ENCODE measurements around the gene PDLIM1.
A peak's percentile ranks its signal among the peaks of the same experiment; 100 is the strongest.

The PDLIM1 gene

DNA sequence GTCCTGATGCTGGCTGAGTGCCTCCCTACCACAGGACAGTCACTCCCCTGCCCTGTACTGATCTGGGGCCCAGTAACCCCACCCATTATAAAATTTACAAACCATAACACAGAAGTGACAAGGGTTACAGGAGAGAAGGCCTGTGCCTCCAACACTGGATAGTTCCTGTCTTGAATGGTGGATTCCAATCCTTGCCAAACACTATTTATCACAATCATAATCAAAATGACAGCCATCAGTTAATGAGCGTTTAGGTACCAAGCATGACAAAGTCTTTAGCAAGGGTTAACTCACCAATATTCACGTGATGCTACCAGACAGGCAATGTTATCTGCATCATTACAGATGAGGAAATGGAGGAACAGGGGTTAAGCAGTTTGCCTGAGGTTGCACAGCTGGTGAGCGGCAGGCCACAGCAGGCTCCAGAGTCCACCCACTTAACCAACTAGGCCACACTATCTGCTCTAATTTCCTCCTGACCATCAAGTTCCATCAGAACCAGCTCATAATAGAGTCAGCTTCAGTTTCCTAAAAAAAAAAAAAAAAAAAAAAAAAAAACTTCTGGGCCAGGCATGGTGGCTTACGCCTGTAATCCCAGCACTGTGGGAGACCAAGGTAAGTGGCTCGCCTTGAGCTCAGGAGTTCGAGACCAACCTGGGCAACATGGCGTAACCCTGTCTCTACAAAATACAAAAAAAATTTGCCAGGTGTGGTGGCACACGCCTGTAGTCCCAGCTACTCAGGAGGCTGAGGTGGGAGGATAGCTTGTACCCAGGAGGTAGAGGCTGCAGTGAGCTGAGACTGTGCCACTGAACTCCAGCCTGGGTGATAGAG, 14.2 kb downstream of the PDLIM1 start:
- intact Hi-C loops (cut with DNase I): no loop called here
- DNase-seq: peak in 2 of 42 donors; percentile 4 to 14

DNA sequence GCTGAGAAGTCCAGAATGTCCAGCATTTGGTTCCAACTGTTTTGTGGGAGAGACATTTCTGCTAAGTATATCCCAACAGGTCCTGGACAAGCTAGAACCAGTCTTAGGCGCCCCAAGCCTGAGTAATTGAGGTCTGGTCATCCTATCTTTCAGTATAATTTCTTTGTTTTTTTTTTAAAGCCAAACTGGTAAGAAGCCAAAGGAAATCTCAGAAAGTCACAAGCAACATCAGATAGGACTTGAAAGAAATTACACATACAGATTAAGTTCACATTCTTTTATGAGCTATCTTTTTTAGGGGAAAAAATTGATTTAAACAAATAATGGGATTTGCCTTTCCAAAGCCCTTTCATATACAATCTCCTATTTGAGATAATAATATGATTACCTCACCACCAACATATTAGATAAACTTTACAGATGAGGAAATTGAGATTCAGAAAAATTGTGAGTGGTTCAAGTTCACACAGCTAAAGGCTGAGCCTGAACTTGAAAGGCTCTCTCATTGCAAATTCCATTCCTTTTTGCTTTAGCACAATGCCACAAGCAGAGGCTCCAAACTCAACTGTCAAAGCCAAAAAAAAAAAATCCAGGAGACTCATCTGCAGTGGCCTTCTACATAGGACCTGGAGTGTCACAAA, 15.0 kb downstream of the PDLIM1 start:
- peak in 1 of 42 donors; percentile 29 for DNase-seq
- intact Hi-C loops (cut with DNase I): no loop called here

DNA sequence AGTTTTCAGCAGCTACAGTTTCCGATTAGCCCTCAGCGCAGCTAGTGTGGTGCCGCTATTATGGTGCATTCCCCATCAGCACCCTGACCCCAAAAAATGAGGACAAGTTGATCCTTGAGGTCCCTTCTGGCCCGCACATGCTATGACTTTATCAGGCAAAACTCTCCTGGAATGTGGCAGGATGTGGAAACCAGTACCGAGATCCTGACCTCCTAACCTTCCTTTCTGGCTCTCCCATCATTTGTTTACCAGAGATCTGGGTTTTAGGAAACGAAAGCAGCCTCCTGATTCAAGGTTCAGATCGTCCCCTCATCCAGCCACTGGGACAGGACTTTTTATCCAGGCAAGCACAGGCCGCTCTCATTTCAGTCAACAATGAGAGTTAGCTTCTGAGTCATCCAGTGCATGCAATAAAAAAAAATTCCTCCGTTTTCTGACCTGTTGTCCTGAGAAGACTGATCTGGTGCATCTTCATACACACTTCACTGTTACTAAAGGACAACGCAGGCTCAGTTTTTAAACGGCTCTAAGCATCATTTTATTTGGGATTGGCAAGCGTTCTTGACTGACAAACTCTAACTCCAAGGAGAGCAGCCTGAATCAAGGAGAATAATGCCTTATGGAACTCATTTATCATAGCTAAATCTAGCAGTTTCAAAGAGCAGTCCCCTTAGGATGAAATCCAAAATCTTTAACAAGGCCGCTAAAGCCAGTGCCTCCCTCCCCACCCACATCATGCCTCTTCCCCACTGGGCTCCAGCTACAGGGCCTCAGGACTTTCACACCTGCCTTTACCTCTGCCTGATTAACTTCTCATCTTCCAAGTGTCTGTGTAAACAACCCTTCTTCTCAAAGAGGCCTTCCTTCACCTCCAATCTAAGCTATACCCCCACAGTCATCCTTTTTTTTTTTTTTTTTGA, 17.1 kb downstream of the PDLIM1 start:
- peak in 1 of 42 donors; percentile 27 for DNase-seq
- intact Hi-C loops (cut with DNase I): no loop called here

DNA sequence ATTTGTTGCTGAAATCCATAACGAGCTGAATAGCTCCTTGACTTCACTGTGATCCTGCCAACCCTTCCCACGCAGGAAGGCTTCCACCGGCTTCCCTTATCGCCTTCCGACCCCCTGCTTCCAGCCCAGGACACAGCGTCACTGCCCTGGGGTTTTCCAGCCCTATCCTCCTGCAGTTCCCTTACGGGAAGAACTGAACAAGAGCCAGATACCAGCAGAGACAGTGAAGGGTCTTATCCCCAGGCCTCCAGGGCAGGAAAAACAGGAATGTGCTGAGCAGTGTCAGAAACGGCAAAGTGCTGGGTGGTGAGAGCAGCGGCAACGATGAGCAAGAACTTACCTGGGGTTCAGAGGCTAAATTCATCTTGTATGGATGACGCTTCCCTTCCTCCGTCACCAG, 22.4 kb downstream of the PDLIM1 start:
- peak in 1 of 42 donors; percentile 37 for DNase-seq

DNA sequence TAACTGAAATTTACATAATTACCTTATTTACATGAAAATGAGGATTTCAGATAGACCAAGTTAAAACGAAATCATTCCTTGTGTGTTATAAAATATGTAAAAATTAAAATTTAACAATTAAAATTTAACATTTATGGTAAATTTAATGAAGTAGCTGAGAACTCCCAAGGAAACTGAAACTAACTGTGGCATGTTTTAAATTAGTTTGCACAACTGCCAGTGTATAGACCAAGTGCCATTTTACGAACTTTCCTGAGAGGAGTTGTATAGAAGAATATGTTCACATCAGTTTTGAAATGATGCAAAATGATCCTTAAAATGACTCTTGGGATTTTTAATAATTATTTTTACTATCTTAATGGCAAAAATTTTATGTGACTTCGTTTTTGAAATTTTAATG, 23.6 kb downstream of the PDLIM1 start:
- intact Hi-C loops (cut with DNase I): no loop called here
- DNase-seq: no peak

More for the DNA sequence above, 22.4 kb downstream of the PDLIM1 start:
- intact Hi-C loops (cut with DNase I): no loop called here

DNA sequence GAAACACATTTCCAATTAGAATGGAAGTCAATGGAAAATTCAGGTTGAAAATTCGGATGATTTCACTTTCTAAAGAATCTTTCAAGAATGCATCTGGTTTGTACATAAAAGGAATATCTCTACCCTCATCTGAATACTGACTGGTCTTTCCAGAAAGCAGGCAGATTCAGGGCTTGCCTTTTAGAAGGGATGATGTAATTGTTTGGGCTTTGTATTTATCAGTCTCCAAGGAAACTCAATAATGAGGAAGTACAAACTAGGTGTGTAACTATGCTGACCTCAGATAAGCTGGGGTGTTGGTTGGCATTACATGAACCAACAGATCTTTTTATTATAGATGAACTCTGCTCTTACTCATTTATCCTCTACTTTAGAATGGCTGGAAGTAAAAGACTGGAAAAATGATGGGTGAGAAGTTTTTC, 24.1 kb downstream of the PDLIM1 start:
- intact Hi-C loops (cut with DNase I): no loop called here
- DNase-seq: no peak

DNA sequence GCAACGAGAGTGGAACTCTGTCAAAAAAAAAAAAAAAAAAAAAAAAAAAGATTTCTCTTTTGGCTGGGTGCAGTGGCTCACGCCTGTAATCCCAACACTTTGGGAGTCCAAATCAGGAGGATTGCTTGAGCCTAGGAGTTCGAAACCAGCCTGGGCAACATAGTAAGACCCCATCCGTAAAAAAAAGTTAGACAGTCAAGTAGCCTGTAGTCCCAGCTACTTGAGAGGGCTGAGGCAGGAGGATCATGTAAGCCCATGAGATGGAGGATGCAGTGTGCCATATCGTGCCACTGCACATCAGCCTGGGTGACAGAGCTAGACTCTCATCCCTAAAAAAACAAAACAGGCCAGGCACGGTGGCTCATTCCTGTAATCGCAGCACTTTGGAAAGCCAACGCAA, 25.2 kb downstream of the PDLIM1 start:
- intact Hi-C loops (cut with DNase I): no loop called here
- DNase-seq: peak in 1 of 42 donors; percentile 17

DNA sequence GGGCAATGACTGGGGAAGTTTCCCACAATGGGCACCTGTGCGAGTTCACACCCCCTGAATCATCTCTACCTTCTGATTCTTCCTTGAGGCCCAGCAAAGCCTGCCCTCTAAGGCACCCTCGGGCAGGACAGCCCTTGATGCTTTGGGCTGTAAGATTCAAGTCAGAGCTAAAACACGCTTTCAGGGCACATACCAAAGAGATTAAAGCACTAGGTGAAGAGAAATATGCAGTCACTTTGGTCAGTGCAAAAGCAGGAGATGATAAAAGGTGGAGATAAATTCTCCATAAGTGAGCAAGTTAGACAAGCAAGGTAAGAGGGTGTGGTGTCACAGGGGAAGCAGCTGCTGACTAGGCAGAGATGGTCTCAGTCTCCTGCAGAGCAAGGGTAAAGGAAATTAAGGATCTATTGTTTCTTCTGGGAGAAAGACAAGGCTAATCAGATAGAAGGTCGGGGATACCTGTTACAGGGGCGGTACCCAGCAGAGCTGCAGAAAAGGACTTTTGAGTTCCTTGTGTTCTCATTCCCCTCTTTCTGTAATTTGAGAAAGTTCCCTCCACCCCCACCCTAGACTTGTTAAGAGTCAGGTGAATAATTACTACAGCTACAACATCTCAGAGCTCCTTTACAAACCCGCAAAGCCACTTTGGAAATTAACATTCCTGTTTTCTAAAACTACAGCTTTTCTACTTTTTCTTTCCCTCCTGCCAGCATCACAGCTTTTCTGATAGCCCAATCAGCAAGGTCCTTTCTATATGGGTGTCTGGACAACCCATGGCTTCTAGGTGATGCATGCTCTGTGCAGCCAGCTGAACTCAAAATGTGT, 26.4 kb downstream of the PDLIM1 start:
- DNase-seq: peak in 1 of 42 donors; percentile 30
- intact Hi-C loops (cut with DNase I): no loop called here

DNA sequence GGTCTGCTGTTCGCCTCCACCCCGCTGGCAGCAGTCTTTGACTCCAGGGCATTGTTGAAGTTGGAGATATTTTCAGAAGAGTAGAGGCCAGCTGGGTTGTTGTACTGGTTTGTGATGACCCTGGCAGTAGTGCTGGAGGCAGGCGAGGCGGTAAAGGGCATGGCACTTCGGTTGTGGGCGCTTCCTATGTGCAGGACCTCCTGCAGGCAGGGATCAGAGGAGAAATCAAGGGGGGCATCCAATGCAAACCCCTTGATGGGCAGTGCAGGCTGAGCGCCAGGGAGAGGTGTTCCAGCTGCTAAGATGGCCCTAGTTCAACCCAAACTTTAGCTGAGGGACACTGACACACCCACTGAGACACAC, 27.0 kb downstream of the PDLIM1 start:
- DNase-seq: peak in 2 of 42 donors; percentile 7 to 27
- intact Hi-C loops (cut with DNase I): no loop called here

DNA sequence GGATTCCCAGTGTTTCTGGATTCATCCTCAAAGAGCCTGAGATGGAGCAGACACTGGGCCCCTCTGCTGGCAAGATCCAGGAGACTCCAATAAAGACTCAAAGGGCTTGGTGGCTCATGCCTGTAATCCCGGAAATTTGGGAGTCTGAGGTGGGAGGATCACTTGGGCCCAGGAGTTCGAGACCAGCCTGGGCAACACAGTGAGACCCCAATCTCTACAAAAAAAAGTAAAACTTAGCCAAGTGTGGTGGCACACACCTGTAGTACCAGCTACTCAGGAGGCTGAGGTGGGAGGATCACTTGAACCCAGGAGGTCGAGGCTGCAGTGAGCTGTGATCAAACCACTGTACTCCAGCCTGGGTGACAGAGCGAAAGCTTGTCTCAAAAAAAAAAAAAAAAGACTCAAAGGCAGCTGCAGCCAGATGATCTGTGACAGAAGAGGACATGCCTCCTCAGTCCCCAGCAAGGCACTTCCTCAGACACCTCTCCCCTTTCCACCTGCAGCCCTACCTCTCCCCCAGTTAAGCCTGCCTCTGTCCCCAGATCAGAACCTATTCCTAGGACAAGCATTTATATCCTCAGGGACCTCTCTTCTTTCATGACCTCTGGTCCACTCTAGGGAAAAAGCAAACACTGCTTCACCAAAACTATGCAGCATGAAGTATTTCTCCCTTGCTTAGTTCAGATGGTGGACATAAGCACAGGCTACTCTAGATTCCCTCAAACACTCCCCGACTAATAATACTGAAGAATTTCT, 27.9 kb downstream of the PDLIM1 start:
- intact Hi-C loops (cut with DNase I): no loop called here
- peak in 2 of 42 donors; percentile 7 to 8 for DNase-seq

DNA sequence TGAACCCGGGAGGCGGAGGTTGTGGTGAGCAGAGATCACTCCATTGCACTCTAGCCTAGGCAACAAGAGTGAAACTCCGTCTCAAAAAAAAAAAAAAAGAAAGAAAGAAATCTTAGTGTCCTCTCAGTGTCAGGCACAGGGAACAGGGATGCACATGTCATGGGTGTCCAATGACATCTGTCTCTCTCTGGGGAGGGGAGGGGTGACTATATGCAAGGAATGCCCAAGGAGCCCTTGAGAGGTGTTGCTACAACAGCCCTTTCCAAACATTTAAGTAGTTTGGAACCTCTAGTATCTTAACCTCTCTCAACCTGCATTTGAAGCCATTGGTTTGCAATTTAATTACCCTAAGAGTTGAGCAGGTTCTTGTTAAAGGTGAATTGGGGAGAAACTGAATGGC, 28.9 kb downstream of the PDLIM1 start:
- intact Hi-C loops (cut with DNase I): no loop called here
- peak in 1 of 42 donors; percentile 20 for DNase-seq

DNA sequence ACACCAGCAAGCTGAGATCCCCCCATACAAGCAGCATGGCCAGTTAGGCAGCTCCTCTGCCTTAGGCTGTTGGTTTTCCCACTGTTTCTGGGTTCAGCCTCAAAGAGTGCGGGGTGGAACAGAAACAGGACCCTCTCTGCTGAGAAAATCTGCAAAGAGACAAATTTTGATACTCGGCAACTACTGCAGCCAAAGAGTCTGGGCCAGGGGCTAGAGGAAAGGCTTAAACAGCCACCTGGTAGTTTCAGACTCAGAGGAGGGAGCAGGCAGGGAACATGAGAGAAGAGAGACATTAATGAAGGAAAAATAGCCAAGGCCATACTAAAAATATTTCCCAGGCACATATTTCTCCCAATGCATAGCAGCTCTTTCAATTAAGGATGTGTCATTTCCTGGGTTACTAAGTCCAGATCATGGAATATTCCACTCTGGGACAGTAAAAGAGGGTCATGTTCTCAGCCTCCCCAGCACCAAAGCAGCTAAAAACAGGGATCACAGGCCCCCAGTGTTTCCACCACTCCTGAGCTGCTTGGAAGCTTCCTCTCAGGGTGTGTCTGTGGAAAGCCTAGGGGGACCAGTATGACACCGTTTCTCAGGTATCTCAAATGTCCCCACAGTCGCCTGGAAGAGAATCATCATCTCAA, 29.8 kb downstream of the PDLIM1 start:
- intact Hi-C loops (cut with DNase I): no loop called here
- peak in 1 of 42 donors; percentile 10 for DNase-seq

DNA sequence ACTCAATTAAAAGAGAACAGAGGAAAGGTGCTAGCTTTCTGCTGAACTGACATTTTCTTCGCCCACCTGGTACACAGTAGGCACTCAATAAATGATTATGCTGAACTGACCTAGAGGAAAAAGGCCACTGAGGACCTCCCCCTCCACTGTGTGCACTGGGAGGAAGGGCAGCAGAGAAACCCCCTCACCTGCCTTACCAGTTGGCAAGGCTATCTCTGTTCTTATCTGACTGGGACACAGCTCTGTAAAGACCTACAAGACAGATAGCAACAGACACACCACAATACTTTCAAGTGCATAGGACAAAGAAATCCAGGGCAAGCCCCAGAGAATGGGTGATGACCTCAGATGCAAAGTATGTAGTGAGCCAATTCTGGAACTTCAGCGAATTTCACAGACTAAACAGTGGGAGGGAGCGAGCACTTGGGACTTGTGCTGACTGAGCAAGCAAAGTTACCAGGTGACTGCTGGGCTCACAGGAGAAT, 30.4 kb downstream of the PDLIM1 start:
- no peak for DNase-seq
- intact Hi-C loops (cut with DNase I): no loop called here

DNA sequence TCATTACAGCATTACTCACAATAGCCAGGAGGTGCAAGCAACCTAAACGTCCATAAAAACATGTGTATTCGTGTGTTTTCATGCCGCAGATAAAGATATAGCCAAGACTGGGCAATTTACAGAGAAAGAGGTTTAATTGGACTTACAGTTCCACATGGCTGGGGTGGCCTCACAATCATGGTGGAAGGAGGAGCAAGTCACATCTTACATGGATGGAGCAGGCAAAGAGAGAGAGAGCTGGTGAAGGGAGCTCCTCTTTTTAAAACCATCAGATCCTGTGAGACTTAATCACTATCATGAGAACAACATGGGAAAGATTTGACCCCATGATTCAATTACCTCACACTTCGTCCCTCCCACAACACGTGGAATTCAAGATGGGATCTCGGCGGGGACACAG, 33.0 kb downstream of the PDLIM1 start:
- no peak for DNase-seq
- intact Hi-C loops (cut with DNase I): no loop called here

DNA sequence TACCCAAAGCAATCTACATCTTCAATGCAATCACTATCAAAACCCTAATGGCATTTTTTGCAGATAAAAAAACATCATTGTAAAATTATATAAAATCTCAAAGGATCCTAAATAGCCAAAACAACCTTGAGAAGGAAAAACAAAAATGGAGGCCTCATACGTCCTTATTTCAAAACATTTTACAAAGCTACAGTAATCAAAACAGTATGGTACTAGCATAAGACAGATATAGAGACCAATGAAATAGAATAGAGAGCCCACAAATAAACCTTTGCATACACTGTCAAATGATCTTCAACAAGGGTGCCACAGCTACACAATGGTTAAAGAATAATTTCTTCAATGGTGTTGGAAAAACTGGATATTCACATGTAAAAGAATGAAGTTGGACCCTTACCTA, 34.5 kb downstream of the PDLIM1 start:
- intact Hi-C loops (cut with DNase I): no loop called here
- DNase-seq: no peak

DNA sequence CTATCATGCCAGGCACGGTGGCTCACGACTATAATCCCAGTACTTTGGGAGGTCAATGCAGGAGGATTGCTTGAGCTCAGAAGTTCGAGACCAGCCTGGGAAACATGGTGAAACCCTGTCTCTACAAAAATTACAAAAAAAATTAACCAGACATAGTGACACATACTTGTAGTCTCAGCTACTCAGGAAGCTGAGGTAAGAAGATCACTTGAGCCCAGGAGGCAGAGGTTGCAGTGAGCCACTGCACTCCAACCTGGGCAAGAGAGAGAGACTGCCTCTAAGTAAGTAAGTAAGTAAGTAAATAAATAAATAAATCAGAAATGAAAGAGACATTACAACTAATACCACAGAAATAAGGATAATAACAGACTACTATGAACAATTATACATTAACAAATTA, 36.2 kb downstream of the PDLIM1 start:
- intact Hi-C loops (cut with DNase I): no loop called here
- no peak for DNase-seq

DNA sequence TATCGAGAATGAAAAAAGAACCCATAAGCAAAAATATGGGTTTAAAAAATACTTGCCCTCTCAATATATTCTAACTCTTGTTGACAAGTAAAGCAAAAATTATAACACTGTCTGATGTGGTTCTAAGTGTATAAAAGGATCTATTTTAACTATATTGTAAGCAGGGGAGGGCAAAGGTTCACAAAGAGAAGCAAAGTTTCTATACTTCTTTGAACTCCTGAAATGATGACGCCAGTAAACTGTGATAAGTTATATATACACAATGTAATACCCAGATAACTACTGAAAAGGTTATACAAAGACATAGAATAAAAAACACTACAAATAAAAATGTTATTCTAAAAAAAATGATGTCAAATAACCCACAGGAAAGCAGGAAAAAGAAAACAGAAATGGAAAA, 37.1 kb downstream of the PDLIM1 start:
- no peak for DNase-seq
- intact Hi-C loops (cut with DNase I): no loop called here

Measured in head of caudate nucleus (tissue), 42 donors.